Stimulated activated CD8-positive, alpha-beta memory T cell treated with anti-CD3 and anti-CD28 coated beads, Interleukin-7, amount 100 ng/mL, for 48 hours (primary cell): Measurements from ENCODE around the gene ADGRA1.
"Not testable (repeated sequence)": the region's sequence is repeated elsewhere in the genome, so short reads cannot be mapped to it uniquely, and the experiment has no call there.

Source experiments
- DNase-seq, 2 donors: peaks; one replicate each; pipeline ENCODE4 v3.0.0-alpha.2; 2020; ENCODE audit warnings: low read depth in 1 of 2; ENCODE audit errors: extremely low read depth in 1 of 2

Gene ADGRA1

GRCh38 chr10:133141144-133141957 lies 53.6 kb downstream of the ADGRA1 start:
- no peak for DNase-seq

DNA sequence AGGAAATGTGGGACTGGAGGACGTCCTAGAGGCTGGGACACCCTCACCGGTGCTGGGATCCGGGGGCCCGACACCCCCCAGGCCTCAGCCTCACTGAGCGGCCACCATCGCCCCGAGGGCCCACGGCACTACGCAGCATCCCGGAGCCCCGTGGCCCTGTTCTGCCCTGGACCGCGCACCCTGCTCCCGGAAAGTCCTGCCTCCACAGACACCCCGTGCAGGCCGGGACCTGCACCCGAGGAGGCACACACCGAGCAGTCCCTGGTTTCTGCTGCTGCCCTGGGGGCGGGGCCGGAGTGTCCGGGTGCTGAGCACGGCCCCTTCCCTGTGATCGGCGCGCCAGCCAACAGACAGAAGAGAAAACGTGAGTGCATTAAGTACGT lies 54.2 kb downstream of the ADGRA1 start:
- no peak for DNase-seq

GRCh38 chr10:133142523-133143199 lies 54.9 kb downstream of the ADGRA1 start:
- DNase-seq, result no peak

GRCh38 chr10:133143200-133143533 lies 55.4 kb downstream of the ADGRA1 start:
- DNase-seq, result no peak

DNA sequence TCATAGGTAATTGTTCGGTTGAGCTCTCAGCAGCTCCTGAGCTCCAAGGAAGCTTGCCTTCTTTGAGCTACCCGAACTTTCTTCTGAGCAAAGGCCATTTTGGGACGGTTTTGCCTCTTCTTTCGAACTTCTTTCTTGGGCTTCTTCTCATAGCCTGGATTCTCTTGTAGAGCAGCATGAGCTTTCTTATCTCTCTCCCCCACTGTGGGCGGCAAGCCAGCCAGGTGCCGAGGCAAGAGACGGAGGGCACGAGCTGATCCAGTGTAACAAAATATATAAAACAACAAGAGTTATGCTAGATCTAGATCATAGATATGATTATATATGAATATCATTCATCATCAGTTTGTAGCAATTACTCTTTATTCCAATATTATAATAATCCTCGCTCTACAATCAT lies 55.8 kb downstream of the ADGRA1 start:
- DNase-seq, result no peak

- no peak for DNase-seq
Measured at GRCh38 chr10:133144771-133145170, 57.0 kb downstream of the ADGRA1 start.

DNA sequence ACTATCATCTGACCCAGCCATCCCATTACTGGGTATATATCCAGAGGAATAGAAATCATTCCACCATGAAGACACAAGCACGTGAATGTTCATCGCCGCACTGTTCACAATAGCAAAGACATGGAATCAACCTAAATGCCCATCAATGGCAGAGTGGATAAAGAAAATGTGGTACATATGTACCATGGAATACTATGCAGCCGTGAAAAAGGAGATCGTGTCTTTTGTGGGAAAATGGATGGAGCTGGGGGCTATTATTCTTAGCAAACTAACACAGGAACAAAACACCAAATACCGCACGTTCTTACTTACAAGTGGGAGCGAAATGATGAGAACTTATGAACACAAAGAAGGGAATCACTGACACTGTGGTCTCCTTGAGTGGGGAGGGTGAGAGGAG lies 62.5 kb downstream of the ADGRA1 start:
- DNase-seq, result no peak

DNA sequence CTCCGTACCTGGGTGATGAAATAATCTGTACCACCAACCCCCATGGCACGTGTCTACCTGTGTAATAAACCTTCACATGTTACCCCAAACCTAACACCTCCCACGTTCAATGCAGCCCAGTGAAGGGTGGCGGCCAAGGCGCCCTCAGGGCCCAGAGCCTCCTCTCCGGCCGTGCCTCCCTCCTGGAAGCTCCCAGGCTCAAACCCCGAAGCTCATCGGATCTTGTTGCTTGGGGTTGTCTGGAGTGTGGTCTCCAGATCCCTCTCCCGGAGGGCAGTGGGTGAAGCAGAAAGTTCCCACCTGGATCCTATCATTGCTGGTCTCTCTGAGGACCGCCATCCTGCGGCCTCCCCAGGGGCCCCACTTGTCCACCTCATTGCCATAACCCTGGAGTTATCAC lies 62.9 kb downstream of the ADGRA1 start:
- DNase-seq, result no peak

- DNase-seq, result not testable (repeated sequence)
Measured at GRCh38 chr10:133151071-133151470, 63.3 kb downstream of the ADGRA1 start.

- no peak for DNase-seq
Measured at GRCh38 chr10:133151543-133151972, 63.8 kb downstream of the ADGRA1 start.

- DNase-seq, result no peak
Measured at GRCh38 chr10:133154411-133154810, 66.7 kb downstream of the ADGRA1 start.

DNA sequence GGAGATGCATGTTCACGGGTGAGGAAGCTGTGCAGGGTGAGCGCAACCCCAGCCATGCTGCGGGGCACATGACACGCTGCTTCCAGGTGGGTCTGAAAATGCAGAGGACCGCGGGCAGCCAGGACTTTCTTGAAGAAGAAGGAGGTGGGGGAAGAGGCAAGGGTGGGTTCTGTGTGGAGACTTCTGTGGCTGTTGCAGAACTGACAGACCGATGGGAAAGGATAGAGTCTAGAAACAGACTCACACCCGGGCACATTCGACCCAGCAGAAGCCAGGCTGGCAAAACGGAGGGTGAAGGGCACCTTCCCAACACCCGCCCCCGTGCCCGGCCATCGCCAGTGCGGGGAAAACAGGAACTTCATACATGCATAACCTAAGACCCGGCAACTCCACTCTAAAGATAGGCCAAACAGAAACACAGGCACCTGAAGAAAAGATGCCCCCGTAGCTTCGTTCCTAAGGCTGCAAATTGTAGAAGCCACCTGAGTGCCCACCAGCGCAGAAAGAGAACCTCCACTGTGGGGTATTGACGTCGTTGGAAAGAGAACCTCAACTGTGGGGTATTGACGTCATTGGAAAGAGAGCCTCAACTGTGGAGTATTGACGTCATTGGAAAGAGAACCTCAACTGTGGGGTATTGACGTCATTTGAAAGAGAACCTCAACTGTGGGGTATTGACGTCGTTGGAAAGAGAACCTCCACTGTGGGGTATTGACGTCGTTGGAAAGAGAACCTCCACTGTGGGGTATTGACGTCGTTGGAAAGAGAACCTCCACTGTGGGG lies 67.5 kb downstream of the ADGRA1 start:
- DNase-seq, result no peak

GRCh38 chr10:133156674-133157579 lies 69.2 kb downstream of the ADGRA1 start:
- DNase-seq, result no peak

DNA sequence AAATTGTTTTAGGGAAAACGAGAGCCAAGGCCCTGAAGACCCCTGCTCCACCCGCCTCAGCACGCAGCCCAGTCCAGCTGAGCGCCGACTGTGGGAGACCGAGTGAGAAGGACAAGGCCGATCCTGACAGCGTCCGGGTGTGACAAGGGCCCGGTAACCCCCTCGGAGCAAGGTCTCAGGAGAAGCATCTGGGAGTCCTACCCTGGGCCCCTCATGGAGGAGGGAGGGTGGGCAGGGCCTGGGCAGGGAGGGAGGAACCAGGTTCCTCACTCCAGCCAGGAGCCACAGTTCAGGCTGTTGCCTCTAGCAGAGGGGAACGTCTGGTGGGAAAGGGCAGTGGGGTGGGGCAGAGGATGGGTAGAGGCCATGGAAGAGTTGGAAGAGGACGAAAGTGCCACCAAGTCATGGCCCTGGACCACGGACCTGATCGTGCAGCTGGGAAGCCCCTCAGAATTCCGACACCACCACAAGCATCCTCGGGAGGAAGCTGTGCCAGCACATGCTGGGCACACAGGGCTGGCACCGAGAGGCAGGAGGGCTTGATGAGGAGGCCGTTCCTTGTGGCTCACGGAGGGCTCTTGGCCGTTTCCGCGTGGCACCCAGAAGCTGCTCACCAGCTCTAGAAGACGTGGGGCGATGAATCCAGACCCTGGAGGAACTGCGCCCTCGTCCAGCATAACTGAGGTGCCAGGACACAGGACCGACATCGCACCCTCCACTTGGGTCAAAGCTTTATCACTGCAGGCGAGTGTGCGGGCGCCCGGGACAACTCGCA lies 70.1 kb downstream of the ADGRA1 start:
- no peak for DNase-seq

GRCh38 chr10:133158437-133158755 lies 70.7 kb downstream of the ADGRA1 start:
- no peak for DNase-seq

GRCh38 chr10:133158756-133159610 lies 71.3 kb downstream of the ADGRA1 start:
- DNase-seq, result no peak

DNA sequence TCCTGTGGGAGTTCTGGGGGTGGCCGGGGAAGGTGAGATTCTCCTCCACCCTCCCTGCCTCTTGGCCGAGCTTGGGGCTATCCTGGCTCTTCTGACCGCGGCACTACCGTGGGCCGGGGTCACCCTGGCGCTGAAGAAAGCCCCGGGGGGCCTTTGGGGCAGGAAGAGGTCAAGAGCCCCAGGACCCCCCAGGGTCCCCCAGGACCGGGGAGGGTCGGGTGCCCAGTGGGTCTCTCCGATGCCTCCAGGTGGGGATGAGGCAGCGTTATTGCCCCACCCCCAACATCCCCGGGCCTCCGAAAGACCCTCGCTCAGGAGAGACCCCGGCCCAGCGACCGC lies 71.9 kb downstream of the ADGRA1 start:
- DNase-seq, result no peak

GRCh38 chr10:133159950-133160825 lies 72.5 kb downstream of the ADGRA1 start, which contains the start of gene KNDC1:
Gene KNDC1, plus strand, starts transcription at chr10:133160219. Its CDS starts 249 bp downstream, at chr10:133160468.
- DNase-seq, result no peak
